GM23248 (cell line): ENCODE data around the gene CREG1.

Experiments used
- EZH2 ChIP-seq: fragments of 200-600 bp; sonication (generic); IDR thresholded peaks from 2 replicates; pipeline ENCODE4 v1.6.1; 2018; ENCODE audit warnings: antibody characterized with exemption, mild to moderate bottlenecking; ENCODE audit not compliant: insufficient read depth, poor library complexity, severe bottlenecking
- EZH2phosphoT487 ChIP-seq: fragments of 200-600 bp; sonication (generic); IDR thresholded peaks from 2 replicates; pipeline ENCODE4 v1.6.1; 2018; ENCODE audit warnings: antibody characterized with exemption, moderate library complexity, mild to moderate bottlenecking, low read depth; ENCODE audit not compliant: insufficient read depth

GRCh38 chr1:167584581-167584980, 31.0 kb upstream of the CREG1 start:
- no peak for TF ChIP-seq EZH2
- TF ChIP-seq EZH2phosphoT487 = no peak
